T47D (cell line): ENCODE data around the gene RCC2.
A peak's percentile ranks its signal among the peaks of the same experiment; 100 is the strongest.

Source experiments
- DNase-seq, 2 experiments: peaks; one replicate each; pipeline versions ENCODE4 v3.0.0 to v3.0.0-alpha.2; 2011 to 2012; ENCODE audit warnings: low read depth in 1 of 2, low spot score in 1 of 2
- JUND ChIP-seq: IDR thresholded peaks from 2 replicates; pipeline ENCODE4 v1.6.1; 2012; ENCODE audit warnings: low read depth
- in situ Hi-C: cut with HindIII; loops from 2 replicates; pipeline ENCODE4 v1.10.0; 2016; ENCODE audit warnings: low sequenced_read_pairs, low pct_unique_long_range_greater_than_20kb

The RCC2 gene

GRCh38 chr1:17372955-17373354 lies 66.5 kb downstream of the RCC2 start:
- TF ChIP-seq JUND = no peak
- no peak for DNase-seq
- in situ Hi-C loops = no loop called here

GRCh38 chr1:17371896-17372295 lies 67.6 kb downstream of the RCC2 start, which contains the start of gene PADI6:
TSS of gene PADI6 (plus strand) at chr1:17372196. CDS start at chr1:17372246, 50 bp downstream.
- no peak for TF ChIP-seq JUND
- in situ Hi-C loops = no loop called here
- DNase-seq = no peak

- in situ Hi-C loops = no loop called here
- no peak for TF ChIP-seq JUND
- DNase-seq = peak; percentile 61 to 65
Measured at GRCh38 chr1:17370618-17371017, 68.9 kb downstream of the RCC2 start.

DNA sequence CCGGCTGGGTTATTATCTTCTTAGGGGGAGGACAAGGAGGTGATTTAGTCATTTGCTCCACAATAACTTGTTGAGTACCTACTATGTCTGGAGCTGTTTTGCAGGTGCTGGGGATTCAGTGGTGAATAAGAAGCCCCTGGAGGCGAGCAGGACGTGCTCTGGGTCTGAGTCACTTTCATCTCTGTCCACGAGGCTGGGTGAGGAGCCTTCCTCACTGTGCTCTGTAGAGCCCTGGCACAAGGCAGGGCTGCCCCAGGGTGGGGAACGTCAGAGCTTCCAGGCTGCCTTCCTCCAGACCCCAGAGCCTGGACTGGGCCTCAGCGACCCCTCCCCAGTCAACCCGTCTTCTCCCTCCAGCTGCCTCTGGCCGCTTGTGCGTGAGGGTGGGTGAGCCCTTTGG lies 70.0 kb downstream of the RCC2 start:
- in situ Hi-C loops = no loop called here
- no peak for TF ChIP-seq JUND
- DNase-seq = no peak

DNA sequence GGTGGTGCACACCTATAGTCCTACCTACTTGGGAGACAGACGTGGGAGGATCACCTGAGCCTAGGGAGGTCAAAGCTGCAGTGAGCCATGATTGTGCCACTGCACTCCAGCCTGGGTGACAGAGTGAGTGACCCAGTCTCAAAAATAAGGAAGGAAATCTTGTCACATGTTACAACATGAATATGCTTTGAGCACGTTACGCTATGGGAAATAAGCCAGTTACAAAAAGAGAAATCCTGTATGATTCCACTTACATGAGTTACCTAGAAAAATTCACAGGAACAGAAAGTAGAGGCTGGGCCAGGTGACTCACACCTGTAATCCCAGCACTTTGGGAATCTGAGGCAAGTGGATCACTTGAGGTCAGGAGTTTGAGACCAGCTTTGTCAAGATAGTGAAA lies 74.2 kb downstream of the RCC2 start:
- in situ Hi-C loops = no loop called here
- no peak for TF ChIP-seq JUND
- no peak for DNase-seq

- no peak for DNase-seq
- TF ChIP-seq JUND = no peak
- in situ Hi-C loops = no loop called here
Measured at GRCh38 chr1:17363771-17364170, 75.7 kb downstream of the RCC2 start.

- in situ Hi-C loops = no loop called here
- no peak for TF ChIP-seq JUND
- no peak for DNase-seq
Measured at GRCh38 chr1:17363351-17363750, 76.1 kb downstream of the RCC2 start.

DNA sequence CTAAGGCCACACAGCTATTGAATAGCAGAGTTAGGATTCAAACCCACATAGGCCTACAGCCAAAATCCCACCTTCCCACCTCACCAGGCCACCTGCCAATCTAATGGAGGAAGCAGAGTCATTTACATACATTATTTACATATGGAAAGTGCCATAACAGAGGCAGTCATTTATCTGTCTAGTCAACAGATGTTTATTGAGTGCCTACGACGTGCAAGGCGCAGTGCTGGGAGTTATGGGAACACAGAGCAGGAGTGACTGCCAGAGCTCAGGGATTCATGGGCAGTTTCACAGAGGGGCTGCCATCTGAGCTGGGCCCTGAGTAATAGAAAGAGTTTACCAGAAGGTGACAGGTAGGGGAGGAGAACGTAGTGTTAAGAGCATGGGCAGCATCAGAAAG lies 77.8 kb downstream of the RCC2 start:
- no peak for TF ChIP-seq JUND
- no peak for DNase-seq
- in situ Hi-C loops = no loop called here

DNA sequence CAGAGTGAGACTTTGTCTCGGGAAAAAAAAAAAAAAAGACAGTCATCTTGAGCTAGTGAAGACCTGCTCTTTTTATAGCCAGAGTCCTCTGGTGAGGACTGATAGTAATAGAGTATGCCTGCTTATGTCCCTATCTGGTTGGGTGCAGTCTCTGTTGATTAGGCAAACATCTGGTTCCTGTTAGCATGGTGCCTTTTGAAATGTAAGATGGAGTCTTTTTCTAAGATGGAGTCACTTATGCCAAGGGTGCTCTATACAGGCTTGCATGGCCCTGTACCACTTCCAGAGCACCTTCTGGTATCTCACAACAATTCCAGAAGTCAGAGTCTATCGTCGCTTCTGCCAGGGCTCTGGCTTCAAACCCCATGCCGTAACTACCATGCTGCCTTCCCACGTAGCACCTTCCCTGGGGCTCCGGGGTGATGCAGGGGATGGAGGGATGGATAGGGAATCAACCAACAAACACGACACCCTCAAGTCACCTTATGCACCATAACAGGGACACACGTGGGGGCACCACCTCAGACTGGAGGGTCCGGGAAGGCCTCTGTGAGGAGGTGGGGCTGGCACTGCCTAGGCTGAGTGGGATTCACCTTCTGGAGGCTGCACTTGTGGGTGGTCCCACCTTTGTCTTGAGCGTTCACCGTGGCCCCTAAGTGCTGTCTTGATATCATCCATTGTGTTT lies 79.1 kb downstream of the RCC2 start:
- in situ Hi-C loops = no loop called here

GRCh38 chr1:17359808-17360207 lies 79.7 kb downstream of the RCC2 start:
- in situ Hi-C loops = no loop called here
- no peak for TF ChIP-seq JUND
- DNase-seq = no peak

More for the DNA sequence above, 79.1 kb downstream of the RCC2 start:
- no peak for DNase-seq
- no peak for TF ChIP-seq JUND

GRCh38 chr1:17359031-17359430 lies 80.4 kb downstream of the RCC2 start:
- in situ Hi-C loops = no loop called here
- no peak for TF ChIP-seq JUND
- DNase-seq = no peak

DNA sequence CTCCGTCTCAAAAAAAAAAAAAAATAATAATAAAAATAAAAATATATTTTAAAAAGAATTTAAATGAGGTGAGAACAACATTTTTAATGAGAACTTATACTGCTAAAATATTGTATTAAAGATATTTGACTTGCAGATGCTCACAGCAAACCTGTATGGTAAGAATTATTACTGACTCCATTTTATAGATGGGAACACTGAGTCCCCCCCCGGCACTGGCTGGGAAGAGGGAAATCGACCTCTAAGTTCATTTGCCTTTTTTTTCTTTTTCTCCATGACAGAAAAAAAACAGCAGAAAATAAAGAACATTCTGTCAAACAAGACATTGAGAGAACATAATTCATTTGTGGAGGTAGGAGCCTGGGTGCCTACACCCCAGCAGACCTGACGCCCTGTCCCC lies 80.9 kb downstream of the RCC2 start:
- in situ Hi-C loops = no loop called here
- TF ChIP-seq JUND = no peak
- DNase-seq = no peak
